ENCODE data around the gene LRGUK. TPM values are rescaled to one million over a fixed set of nuclear protein-coding genes. Genes with fewer than 3 reads are reported as not detected.

The LRGUK gene
- total RNA-seq (2021) = 1.5 and 1.8 TPM in 2 replicates
- long read RNA-seq, partial matches to known transcripts = 1 of 4 reads
- long read RNA-seq, other reads (novel, unspliced or antisense) = 2 of 4 reads

- H2AFZ ChIP-seq (ENCODE audit: low read length) = no peak within 1 kb of the TSS
- peaks cover 5% of the 10 kb centered on the region; the same call in 1 of the 2 replicates for H3K27me3 Mint-ChIP-seq (ENCODE audit: low read depth)
- WGBS (ENCODE audit: extremely low coverage, insufficient read length, low lambda C conversion rate) = no CpG with 5 or more reads among the region's 43 CpGs
Observed at GRCh38 chr7:134126966-134127848, at the start of gene LRGUK. TSS of gene LRGUK (plus strand) at chr7:134127340. CDS start at chr7:134127368, 28 bp downstream.

More at GRCh38 chr7:134126966-134127848, at the start of gene LRGUK:
- H3K79me1 ChIP-seq (ENCODE audit: insufficient read depth, low read depth, low read length, poor library complexity, severe bottlenecking) = no peaks in the 10 kb centered on the region
- H3T11ph ChIP-seq (ENCODE audit: low read length) = no peak within 1 kb of the TSS
- H2BK5ac ChIP-seq (ENCODE audit: insufficient read length, low read length) = no peak within 1 kb of the TSS
- no peak within 1 kb of the TSS for H3K9ac ChIP-seq (ENCODE audit: extremely low read depth, insufficient read length, low read length)
- peaks cover 0 to 2% of the 10 kb centered on the region in 2 experiments; a peak in 1 of 5 replicates for H3K9me3 Mint-ChIP-seq
- no peak within 1 kb of the TSS for H3K23ac ChIP-seq (ENCODE audit: insufficient read length, low read depth, low read length)
- peak; percentile 92 for DNase-seq
- peaks cover 14% of the 10 kb centered on the region for H3K4me1 ChIP-seq (ENCODE audit: insufficient read depth, low read length)
- no peak within 1 kb of the TSS for H4K5ac ChIP-seq (ENCODE audit: insufficient read length, low read depth, low read length)
- no peak for TF ChIP-seq CTCF (conservative IDR thresholded peaks at IDR 0.05)
- no peaks in the 10 kb centered on the region for H3K79me2 ChIP-seq (ENCODE audit: insufficient read depth, low read length)
- H3K4me2 ChIP-seq (ENCODE audit: insufficient read depth, insufficient read length, low read length) = peak within 1 kb of the TSS; percentile 89
- H3K18ac ChIP-seq (ENCODE audit: insufficient read length, low read depth, low read length) = no peak within 1 kb of the TSS
- no peak within 1 kb of the TSS for H2AK5ac ChIP-seq (ENCODE audit: insufficient read length, low read length)
- H3K4ac ChIP-seq (ENCODE audit: low read depth, low read length) = no peak within 1 kb of the TSS
- no peak within 1 kb of the TSS for H2BK20ac ChIP-seq (ENCODE audit: low read depth, low read length, poor library complexity, severe bottlenecking)
- peak within 1 kb of the TSS; percentile 83 to 89 for H3K4me3 Mint-ChIP-seq
- no peak within 1 kb of the TSS for H3K14ac ChIP-seq (ENCODE audit: insufficient read depth, low read length)
- H2BK120ac ChIP-seq (ENCODE audit: low read depth, low read length, poor library complexity, severe bottlenecking) = no peak within 1 kb of the TSS
- no peak within 1 kb of the TSS for H3K27ac ChIP-seq (ENCODE audit: insufficient read length, low read depth, low read length)
- H2BK12ac ChIP-seq (ENCODE audit: insufficient read length, low read depth, low read length) = no peak within 1 kb of the TSS
- H3K27me3 ChIP-seq (ENCODE audit: insufficient read depth, low read length) = no peaks in the 10 kb centered on the region
- H3K9me3 ChIP-seq (ENCODE audit: control insufficient read depth, low read depth, low read length) = no peaks in the 10 kb centered on the region
- no peak within 1 kb of the TSS for H4K8ac ChIP-seq (replicated peaks; ENCODE audit: insufficient read length, low read depth, low read length)
- peaks cover 2 to 5% (median 3%) of the 10 kb centered on the region in 3 experiments; a peak in 5 of 7 replicates for H3K36me3 Mint-ChIP-seq (ENCODE audit: insufficient read depth in 1 of 3, low read depth in 3 of 3)
- H3K27ac Mint-ChIP-seq = peak within 1 kb of the TSS in 1 of 3 experiments; percentile 10; a peak in 1 of 7 replicates
- no peaks in the 10 kb centered on the region for H4K20me1 ChIP-seq (ENCODE audit: control insufficient read depth, insufficient read depth, insufficient read length)
- H3K23me2 ChIP-seq (ENCODE audit: insufficient read length, low read depth, low read length, poor library complexity, severe bottlenecking) = peaks cover 5% of the 10 kb centered on the region
- H2BK15ac ChIP-seq (ENCODE audit: low read depth, low read length) = no peak within 1 kb of the TSS
- peaks cover 50% of the 10 kb centered on the region in 2 experiments for H3K4me1 Mint-ChIP-seq
- H3K56ac ChIP-seq (ENCODE audit: insufficient read length, low read depth, low read length) = no peak within 1 kb of the TSS
- no peak within 1 kb of the TSS for H4K91ac ChIP-seq (ENCODE audit: insufficient read length, low read depth, low read length)
